GM19238 (cell line): ENCODE measurements around the gene SH3GL1.
A peak's percentile ranks its signal among the peaks of the same experiment; 100 is the strongest.

Experiments
- DNase-seq: peaks from one replicate; pipeline ENCODE4 v3.0.0; 2011; ENCODE audit warnings: low spot score; ENCODE audit not compliant: insufficient read length

The SH3GL1 gene, protein sequence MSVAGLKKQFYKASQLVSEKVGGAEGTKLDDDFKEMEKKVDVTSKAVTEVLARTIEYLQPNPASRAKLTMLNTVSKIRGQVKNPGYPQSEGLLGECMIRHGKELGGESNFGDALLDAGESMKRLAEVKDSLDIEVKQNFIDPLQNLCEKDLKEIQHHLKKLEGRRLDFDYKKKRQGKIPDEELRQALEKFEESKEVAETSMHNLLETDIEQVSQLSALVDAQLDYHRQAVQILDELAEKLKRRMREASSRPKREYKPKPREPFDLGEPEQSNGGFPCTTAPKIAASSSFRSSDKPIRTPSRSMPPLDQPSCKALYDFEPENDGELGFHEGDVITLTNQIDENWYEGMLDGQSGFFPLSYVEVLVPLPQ

DNA sequence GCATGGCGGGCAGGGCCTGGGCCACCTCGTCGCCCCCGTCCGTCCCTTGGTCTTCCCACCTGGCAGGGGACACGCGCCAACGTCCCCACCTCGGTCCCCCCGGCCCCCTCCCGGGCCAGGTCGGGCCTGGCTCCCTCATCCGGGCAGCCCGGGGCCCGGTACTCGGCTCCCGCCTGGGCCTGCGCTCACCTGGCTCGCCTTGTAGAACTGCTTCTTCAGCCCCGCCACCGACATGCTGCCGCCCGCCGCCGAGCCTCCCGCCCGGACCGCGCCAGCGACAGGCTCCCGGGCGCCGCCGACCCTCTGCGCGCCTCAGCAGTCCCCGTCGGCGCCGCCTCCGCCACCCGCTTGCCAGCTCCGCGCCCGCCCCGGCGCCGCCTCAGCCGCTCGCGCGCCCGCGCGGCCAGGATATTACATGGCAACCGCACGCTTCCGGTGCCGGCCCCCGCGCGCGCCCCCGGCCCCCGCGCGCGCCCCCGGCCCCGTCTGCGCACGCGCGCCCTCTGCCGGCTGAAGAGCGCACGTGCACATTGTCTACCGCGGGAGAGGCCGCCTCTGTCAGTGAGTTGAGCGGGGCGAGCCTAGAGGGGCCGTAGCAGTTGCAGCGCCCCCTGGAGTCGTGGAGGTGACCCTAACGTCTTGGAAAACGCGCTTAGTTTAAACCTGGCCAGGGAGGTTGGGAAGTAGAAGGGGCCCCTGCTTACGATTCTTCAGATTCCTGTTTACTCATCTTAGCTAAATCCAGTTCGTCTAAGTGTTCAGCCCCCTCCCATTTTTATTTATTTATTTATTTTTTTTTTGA is at the start of gene SH3GL1:
Gene SH3GL1, minus strand, starts transcription at position 413 of the 802 bp plus-strand sequence. Its CDS starts 179 bp downstream, at position 234.
- peak; percentile 81 for DNase-seq

DNA sequence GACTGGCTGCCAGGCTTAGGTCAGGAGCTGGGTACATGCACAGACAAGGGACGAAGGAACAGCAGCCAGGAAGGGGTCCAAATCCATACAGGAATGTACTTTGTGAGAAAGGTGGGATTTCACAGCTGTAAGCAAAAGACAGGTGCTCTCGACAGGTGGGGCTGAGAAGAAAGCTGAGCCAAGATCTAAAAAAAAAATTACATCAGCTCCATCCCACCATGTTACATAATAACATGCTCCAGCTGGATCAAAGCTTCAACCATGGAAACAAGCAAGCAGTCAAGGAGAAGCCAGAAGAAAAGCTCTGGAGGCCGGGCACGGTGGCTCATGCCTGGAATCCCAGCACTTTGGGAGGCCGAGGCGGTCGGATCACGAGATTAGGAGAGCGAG is 49.3 kb upstream of the SH3GL1 start:
- no peak for DNase-seq

DNA sequence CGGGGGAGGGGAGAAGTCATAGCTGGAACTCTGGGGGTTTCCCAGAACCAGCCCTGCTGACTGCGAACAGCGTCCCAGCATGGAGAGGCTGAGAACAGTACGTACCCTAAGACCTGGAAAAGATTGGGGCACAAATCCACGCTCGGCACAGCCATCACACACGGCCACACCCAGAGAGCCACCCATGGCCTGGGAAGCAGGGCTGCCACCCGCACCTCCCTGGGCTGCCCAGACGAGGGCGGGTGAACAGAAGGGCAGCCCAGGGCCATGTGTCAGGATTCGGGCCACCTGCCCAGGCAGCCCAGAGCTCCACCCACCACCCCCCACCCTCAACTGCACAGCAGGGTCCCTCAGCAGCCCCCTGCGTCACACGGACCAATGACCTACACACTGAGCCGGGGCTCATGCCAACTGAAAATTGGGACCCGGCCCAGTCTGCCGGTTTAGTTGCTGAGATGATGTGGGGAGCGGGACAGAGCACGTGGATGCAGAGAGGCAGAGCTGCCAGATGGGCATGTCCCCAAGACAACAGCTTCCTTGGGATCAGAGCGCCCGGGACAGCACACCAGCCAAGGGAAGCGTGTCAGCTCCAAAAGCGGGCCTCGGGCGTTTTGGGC is 48.8 kb upstream of the SH3GL1 start:
- no peak for DNase-seq

DNA sequence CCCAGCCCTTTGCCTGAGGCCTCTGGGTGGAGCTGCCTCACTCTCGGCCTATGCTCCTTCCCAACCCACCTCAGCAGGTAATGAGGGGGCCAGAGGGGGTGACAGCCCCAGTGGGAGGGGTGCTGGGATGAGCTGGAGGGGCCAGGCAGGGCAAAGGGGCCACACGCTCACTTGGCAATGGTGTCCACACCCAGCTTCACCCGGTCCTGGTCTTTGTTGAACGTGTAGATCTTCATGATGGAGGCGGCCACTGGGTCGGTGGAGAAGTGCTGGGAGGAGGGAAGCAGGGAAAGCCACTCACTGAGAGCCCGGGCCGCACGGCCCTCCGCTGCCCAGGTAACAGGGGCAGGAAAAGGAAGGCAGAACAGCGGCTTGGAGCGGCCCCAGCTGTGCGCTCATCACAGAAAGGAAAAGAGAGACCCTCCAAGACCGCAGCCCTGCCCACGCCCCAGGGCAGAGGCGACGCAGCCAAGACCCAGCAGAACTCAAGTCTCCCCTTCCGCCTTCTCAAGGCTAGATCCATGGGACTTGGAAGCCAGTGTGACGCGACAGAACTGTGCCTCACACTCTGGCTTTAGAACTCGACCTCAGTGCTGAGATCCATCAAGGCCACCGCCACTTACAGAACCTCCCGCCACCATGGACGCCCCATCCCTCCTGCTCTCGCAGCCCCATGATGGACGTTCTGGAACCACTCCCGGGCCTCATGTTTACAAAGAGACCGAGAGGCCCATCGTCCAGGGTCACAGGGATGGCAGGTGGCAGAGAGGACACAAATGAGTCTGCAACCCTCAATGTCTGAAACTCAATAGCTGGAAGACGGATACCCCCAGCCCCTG is 48.0 kb upstream of the SH3GL1 start:
- no peak for DNase-seq

DNA sequence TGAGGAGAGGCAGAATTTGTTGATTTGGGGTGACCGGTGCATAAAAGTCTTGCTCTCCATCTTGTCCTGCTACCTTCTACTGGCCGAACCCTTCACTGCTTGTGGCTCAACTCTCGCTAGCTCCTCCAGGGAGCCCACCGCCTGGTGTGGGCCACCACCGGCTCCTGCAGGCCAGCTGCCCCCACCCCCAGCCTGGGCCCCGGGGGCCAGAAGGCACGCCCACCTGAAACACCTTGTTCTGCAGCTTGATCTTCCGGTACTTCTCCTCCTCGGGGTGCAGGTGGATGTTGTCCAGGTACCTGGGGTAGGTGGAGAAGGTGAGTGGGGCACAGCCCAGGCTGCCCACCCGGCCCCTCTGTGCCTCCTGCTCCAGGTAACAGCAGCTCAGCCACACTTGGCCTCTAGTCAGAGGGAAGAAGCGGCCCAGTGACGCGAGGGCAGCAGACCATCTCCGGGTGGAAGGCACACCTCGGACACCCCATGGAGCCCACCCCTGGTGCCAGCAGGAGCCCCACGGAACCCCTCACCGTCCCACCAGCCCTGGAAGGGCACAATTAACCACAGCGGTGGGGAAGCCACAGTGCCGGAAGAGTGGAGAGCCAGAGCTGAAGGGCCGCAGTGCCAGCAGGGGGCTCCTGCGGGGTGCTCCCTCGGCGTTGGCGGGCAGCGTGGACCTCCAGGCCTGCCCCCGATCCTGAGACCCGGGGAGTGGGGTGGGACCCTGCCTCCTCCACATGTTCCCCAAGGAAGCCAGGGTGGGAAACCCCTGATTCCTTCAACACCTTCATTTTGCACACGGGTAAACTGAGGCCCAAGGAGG is 47.2 kb upstream of the SH3GL1 start:
- DNase-seq, result no peak

DNA sequence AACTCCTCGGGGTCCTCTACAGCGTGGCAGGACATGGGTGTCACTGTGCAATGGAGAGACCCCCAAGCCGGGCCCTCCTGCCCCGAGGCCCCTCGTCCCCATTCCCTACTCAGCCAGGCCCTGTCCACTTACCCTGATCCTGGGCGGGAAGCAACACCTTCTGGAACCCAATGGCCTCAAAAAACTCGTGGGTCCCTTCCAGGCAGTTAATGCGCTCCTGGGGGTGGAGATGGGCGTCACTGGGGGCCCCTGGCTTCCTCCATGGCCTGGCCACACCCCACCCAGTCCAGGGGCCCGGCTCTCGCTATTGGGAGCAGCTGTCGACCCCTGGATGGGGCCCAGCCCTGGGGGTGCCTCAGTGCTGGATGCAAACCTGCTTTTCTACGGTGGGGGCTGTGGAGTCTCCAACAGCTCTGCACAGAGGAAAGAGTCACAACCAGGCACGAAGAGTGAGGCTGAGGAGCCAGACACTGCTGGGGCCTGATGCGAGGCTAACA is 46.4 kb upstream of the SH3GL1 start:
- no peak for DNase-seq

DNA sequence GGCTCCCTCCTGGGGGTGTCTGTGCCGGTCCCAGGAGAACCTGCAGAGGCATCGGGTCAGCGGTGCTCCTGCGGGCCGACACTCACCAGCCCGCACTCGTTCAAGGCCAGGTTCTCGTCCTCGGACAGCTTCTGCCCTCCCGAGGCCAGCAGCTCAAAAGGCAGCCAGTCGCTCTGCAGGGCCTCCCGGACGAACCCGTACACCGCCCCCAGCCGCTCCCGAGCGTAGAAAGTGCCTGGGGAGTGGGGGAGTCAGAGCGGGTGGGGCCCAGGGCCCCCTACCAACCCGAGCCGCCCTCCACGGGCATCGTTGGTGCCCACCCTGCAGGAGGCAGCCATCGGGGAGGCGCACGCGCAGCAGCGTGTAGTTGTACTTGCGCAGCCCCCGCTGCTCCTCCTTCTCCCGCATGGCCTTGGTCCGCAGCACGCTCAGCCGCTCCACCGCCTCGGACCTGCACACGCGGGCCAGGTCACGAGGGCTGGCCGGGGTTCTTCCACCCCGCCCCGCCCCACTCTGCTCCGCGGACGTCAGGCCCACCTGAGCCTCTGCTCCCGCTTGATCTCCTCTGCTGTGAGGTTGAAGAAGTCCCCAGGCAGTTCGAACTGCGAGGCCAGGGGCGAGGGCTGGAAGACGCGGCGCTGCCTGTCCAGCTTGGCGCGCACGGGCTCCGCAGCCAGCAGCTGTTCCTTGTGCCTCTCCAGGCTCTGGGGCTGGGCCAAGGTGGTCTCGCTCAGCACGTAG is 45.8 kb upstream of the SH3GL1 start:
- no peak for DNase-seq

DNA sequence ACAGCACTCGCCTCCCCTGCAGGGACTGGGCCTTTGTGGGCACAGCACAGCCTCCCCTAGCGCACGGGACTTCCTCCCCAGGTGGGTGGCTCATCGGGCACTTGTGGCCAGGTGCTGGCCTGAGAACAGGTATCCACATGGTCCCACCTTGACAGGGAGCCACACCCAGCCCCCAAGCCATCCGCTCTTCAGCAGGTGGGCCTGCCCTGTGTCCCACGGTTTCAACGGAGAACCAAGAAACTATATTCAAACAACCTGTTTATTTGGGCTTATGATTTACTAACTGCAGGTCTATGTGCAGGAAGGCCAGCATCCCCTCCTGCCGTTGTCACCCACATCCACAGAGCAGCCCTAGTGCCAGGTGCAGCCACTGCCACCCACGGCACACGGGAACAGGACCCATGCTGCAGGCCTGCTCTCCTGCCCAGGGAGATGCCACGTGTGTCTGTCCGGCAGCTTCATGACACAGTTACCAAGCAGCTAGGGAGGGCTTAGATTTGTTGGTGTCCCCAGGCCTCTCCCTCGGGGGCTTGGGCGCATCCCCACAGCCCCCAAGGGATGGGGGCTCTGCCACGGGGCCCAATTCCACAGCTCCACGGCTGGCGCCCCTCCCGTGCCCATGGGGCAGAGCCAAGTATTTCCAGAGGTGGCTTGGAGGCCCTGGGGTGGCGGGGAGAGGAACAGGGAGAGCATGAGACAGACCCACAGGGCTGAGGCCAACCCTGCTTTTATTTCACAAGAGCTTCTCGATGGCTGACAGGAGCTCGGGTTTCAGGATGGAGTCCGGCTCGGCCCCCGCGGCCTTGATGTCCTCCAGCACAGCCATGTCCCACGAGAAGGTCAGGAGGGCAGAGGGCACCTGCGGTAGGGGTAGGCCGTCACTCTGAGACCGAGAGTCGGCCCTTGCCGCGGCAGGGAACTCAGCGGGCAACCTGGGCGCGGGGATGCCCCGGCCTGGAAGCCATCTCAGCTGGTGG is 44.7 kb upstream of the SH3GL1 start:
- DNase-seq, result no peak

DNA sequence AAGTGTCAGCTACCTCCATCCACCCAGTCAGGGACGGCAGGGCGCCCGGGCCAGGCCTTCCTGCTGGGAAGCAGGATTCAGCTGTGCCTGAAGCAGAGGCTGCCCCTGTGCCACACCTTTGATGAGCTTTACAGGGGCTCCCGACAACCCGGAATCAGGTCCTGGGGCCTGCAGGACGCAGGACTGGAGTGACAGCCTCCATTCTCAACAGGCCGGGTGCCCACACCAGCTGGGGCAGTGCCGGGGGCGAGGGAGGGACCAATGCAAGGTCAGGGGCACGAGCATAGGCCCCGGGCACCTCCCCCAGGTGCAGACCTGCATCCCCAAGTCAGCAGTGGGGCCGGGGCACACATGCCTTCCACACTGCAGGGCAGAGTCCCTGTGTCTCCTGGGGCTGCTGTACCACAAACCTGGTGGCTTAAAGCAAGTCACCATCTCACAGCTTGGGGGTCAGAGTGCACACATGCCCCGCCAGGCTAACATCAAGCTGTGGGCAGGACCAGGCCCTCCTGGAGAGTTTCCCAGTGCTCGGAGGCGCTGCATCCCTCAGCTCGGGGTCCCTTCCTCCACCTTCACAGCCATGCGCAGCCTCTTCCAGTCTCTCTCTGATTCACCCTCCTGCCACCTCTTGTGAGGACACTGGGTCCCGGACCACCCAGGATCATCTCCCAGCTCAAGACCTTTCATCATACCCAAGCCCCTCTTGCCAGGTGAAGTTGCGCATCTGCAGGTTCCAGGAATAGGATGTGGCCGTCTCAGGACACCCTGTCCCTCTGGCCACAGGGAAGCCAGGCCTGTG is 43.8 kb upstream of the SH3GL1 start:
- DNase-seq, result no peak

DNA sequence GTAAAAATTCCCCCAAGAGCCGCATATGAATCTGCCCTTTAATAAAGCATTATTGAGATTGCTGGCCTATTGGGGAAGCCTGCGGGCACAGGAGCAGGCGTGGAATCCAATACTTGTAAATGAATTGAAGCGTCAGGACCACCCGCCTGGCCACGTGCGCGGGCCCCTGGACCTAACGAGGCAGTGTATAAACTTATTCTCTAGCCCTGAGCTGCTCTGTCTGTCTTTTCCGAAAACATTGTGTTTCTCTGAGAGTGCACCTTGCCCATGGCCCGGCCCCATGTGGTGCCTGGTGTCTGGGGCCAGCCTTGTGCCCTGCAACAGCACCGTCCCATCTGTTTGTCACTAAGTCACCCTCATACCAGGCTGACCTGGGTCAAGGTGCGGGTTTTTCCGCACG is 42.8 kb upstream of the SH3GL1 start:
- no peak for DNase-seq

DNA sequence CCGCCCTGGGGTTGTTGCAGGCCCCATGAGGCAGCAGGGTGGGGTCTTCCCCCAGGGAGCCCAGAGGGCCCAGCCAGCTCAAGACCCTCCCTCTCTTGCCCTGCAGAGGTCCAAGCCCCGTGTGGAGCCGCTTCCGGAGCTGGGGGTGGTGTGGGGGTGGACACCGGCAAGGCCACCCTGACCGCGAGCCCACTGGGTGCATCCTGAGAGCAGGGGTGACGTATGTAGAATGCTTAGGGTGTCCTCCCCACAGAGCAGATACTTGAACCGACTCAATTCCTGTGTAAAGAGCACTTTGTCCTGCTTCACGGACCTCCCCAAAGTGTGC is 42.4 kb upstream of the SH3GL1 start:
- DNase-seq, result no peak

DNA sequence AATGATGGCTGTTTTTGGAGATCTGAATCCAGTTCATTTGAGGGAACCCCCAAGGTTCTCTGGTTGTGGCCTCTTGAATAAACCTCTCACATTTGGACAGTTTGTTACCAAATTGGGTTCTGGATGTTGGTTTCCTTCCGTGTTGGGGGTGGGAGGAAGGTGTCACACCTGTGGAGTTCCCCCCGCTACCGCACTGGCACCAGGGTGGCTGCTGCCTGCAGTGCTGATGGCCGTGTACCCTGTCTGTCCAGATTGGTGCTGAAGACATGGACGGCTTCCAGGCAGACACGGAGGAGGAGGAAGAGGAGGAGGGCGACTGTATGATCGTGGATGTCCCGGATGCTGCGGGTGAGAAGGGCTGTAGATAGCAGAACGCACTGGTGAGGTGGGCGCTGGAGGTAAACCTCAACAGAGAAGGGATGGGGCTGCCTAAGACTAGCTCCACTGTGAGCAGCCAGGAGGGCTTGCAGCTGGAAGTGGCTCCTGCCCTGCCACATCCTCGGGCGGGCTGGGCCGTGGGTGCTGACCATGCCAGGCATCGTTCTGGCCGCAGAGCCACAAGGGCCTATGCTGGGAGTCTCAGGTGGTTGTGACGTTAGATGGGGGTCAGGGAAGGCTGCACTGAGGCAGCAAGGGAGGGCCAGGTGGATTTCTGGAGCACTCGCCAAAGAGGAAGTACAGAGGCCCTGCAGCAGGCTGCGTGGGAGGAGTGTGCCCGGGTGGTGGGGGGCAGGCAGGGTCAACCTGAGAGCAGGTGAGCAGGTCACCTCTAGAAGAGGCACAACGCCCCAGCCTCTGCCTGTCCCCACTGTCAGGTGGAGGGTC is 41.9 kb upstream of the SH3GL1 start:
- DNase-seq, result no peak

DNA sequence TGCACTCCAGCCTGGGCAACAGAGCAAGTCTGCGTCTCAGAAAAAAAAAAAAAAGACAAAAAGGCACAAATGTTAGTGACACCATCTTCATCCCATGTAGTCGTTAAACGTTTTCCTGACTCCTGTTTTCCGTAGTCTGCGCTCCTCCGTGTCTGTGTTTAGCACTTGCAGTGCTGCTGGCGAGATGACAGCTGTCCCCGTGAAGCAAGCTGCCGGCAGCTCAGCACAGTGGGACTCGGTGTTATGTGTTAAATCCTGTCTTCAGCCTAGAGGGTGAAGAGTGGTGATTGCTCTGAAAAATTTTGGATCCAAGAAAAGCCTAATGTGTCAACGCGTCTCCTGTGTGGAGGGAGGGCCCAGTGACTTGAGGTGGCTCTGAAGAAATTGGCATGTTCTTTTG is 38.9 kb upstream of the SH3GL1 start:
- DNase-seq, result no peak

DNA sequence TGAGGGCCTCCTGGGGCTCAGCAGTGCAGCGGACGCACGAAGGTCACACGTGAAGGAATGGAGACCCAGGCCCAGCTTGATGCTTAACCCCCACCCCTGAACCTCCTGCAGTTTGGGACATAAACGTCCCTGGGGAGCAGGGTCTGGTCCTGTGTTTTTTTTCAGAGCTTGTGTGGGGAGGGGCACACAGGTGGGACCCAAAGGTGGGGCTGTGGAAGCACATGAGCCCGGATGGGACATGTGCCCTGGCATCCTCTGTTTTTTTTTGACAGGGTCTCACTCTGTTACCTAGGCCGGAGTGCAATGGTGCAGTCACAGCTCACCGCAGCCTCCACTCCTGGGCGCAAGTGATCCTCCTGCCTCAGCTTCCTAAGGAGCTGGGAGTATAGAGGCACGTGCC is 36.8 kb upstream of the SH3GL1 start:
- DNase-seq, result no peak

DNA sequence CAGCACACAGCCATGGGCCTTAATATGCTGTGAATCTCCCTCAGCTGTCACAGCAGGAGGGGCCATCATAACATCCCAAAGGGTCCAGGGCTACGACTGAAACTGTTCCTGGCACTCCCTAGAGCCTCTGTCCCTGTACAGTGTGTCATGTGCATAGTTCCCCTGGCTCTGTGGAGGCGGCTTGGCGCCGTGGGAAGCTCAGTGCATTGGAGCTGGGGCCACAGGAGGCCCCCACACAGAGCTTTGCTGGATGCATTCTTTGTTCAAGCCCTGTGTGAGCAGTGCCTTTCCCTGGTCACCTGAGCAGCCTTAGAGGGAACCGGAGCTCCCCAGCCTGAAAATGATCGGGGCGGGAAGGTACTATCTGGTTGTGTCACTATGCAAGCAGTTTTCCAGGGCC is 35.9 kb upstream of the SH3GL1 start:
- DNase-seq, result no peak

DNA sequence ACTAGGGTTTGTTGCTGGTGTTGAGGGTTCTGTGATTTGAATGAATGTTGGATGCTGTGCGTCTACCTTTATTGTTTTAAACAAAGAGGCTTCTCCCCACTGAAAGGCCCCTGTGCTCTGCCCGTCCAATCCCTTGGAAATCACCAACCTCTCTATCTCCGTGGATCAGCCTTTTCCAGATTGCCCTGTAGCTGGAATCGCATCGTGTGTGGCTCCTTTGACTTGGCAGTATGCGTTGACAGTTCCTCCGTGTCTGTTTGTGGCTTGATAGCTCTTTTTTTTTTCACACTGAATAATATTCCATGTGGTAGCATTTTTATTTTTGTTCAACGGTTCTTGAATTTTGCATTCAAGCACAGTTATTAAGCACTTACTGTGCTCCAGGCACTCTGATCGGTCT is 34.0 kb upstream of the SH3GL1 start:
- no peak for DNase-seq

DNA sequence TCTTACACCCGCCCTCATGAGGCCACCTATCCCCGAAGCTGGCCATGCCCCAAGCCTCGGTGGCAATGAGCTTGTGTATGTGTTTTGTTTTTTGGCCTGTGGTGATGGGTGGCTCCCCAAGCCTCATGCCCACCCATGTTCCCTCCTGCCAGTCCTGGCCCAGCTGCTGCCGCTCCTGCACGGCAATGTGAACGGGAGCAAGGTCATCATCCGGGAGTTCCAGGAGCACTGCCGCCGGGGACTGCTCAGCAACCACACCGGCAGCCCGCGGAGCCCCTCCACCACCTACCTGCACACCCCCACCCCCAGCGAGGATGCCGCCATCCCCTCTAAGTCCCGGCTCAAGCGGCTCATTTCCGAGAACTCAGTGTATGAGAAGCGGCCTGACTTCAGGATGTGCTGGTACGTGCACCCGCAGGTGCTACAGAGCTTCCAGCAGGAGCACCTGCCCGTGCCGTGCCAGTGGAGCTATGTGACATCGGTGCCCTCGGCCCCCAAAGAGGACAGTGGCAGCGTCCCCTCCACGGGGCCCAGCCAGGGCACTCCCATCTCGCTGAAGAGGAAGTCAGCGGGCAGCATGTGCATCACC is 32.7 kb upstream of the SH3GL1 start:
- no peak for DNase-seq
